Astrocyte of the spinal cord (primary cell): ENCODE results near the gene ATP2A3.
"Not testable (repeated sequence)": the region's sequence is repeated elsewhere in the genome, so short reads cannot be mapped to it uniquely, and the experiment has no call there.

ENCODE experiments used
- DNase-seq: peaks from one replicate; pipeline ENCODE4 v3.0.0; 2011; ENCODE audit warnings: low read depth, low spot score
- H3K4me3 ChIP-seq: 2 replicates; pipeline ENCODE4 v1.5.1; 2011; ENCODE audit warnings: low read depth, mild to moderate bottlenecking, low read length, moderate library complexity
- CTCF ChIP-seq: IDR thresholded peaks from 2 replicates; pipeline ENCODE4 v1.5.1; 2012; ENCODE audit warnings: low read depth, mild to moderate bottlenecking, low read length, inconsistent platforms
- in situ Hi-C: cut with HindIII; loops from 2 replicates; pipeline ENCODE4 v1.10.0; 2017; ENCODE audit warnings: low sequenced_read_pairs

Gene ATP2A3

GRCh38 chr17:4001048-4001590 is 36.9 kb upstream of the ATP2A3 start:
- H3K4me3 ChIP-seq = no peak overlapping the region
- DNase-seq = no peak
- in situ Hi-C loops = no loop called here
- TF ChIP-seq CTCF = no peak

- DNase-seq = no peak
- in situ Hi-C loops = no loop called here
- no peak overlapping the region for H3K4me3 ChIP-seq
- no peak for TF ChIP-seq CTCF
These were observed 34.2 kb upstream of the ATP2A3 start for GRCh38 chr17:3998436-3998835.

- in situ Hi-C loops = no loop called here
- no peak overlapping the region for H3K4me3 ChIP-seq
- DNase-seq = no peak
- TF ChIP-seq CTCF = no peak
These were observed 30.8 kb upstream of the ATP2A3 start for GRCh38 chr17:3995067-3995466.

- in situ Hi-C loops = no loop called here
- no peak for TF ChIP-seq CTCF
- H3K4me3 ChIP-seq = no peak overlapping the region
- no peak for DNase-seq
These were observed 30.0 kb upstream of the ATP2A3 start for GRCh38 chr17:3994221-3994576.

GRCh38 chr17:3993493-3994220 is 29.4 kb upstream of the ATP2A3 start:
- H3K4me3 ChIP-seq = no peak overlapping the region
- in situ Hi-C loops = no loop called here
- no peak for TF ChIP-seq CTCF
- DNase-seq = no peak

GRCh38 chr17:3992370-3992769 is 28.1 kb upstream of the ATP2A3 start:
- no peak overlapping the region for H3K4me3 ChIP-seq
- TF ChIP-seq CTCF = no peak
- in situ Hi-C loops = no loop called here
- no peak for DNase-seq

GRCh38 chr17:3991699-3992098 is 27.5 kb upstream of the ATP2A3 start:
- DNase-seq, in situ Hi-C loops, H3K4me3 ChIP-seq: not testable (repeated sequence)
